GM12878 (cell line): Measurements from ENCODE around the gene DIS3L2. TPM values are rescaled to one million over a fixed set of nuclear protein-coding genes. Genes with fewer than 3 reads are reported as not detected.

ENCODE experiments used
- ATAC-seq: fragments of 200-7000 bp; cut with Tn5 transposase; 3 replicates; pipeline ENCODE4 v1.9.1; 2020; ENCODE audit warnings: mild to moderate bottlenecking, moderate library complexity
- BruUV-seq: library from RNA; stranded (reverse); fragments of 400-500 nt; replicated peaks from 2 replicates; lab custom pipeline; 2021; lab: Mats Ljungman, UMichigan
- CTCF ChIA-PET: fragments of 300-600 bp; sonication (Branson Sonifier 250); formaldehyde crosslinking; extraction: SDS; loops from one replicate; lab custom pipeline; 2021; ENCODE audit warnings: inconsistent platforms; lab: Yijun Ruan, JAX
- POLR2A ChIA-PET: fragments of 350-600 bp; formaldehyde crosslinking; extraction: SDS; loops from one replicate; lab custom pipeline; 2021; ENCODE audit warnings: inconsistent platforms; lab: Charles Lee
- RAD21 ChIA-PET: fragments of 300-600 bp; sonication (Branson Sonifier 250); formaldehyde crosslinking; loops from one replicate; lab custom pipeline; 2023; ENCODE audit warnings: antibody characterized with exemption; ENCODE audit not compliant: unreplicated experiment; lab: Charles Lee
- SMC1A ChIA-PET: fragments of 300-600 bp; sonication (Branson Sonifier 250); formaldehyde crosslinking; loops from one replicate; lab custom pipeline; 2023; ENCODE audit not compliant: unreplicated experiment, uncharacterized antibody; lab: Charles Lee
- DNase-seq: peaks from one replicate; pipeline ENCODE4 v3.0.0-alpha.2; 2011; ENCODE audit warnings: low read depth, low spot score
- FAIRE-seq: peaks from 3 replicates; lab custom pipeline; 2011; peaks lifted over from hg19 to GRCh38; lab: Jason Lieb, UNC
- H2AFZ ChIP-seq: 2 replicates; pipeline ENCODE4 v1.6.0; 2011; ENCODE audit warnings: low read depth, low read length, control low read depth; ENCODE audit not compliant: control insufficient read depth
- H3K27ac ChIP-seq: 2 replicates; pipeline ENCODE4 v1.5.1; 2011; ENCODE audit warnings: control low read depth; ENCODE audit not compliant: control insufficient read depth, insufficient read depth
- H3K27me3 ChIP-seq, 2 experiments: replicated peaks in 1 of 2; 2 replicates each; pipeline versions ENCODE4 v1.6.0 to v1.6.1; 2011; ENCODE audit warnings: low read length in 1 of 2; ENCODE audit not compliant: control insufficient read depth in 2 of 2, insufficient read depth in 2 of 2
- H3K36me3 ChIP-seq, 2 experiments: 2 replicates each; pipeline ENCODE4 v1.5.1; 2011; ENCODE audit warnings: low read length in 1 of 2; ENCODE audit not compliant: control insufficient read depth in 2 of 2, insufficient read depth in 2 of 2
- H3K4me1 ChIP-seq: 2 replicates; pipeline ENCODE4 v1.6.1; 2011; ENCODE audit warnings: mild to moderate bottlenecking, low read length, moderate library complexity, mixed read lengths; ENCODE audit not compliant: control insufficient read depth, insufficient read depth
- H3K4me2 ChIP-seq: 2 replicates; pipeline ENCODE4 v1.6.0; 2011; ENCODE audit warnings: control low read depth; ENCODE audit not compliant: control insufficient read depth, insufficient read depth
- H3K4me3 ChIP-seq: fragments of 200-600 bp; sonication (generic); 2 replicates; pipeline ENCODE4 v1.5.1; 2016
- H3K79me2 ChIP-seq: 2 replicates; pipeline ENCODE4 v1.6.0; 2011; ENCODE audit warnings: low read length; ENCODE audit not compliant: control insufficient read depth, insufficient read depth
- H3K9ac ChIP-seq: 2 replicates; pipeline ENCODE4 v1.8.0; 2011; ENCODE audit warnings: low read length, control low read depth, mixed read lengths; ENCODE audit not compliant: control insufficient read depth, insufficient read depth
- H3K9me3 ChIP-seq: replicated peaks from 3 replicates; pipeline ENCODE4 v1.5.1; 2011; ENCODE audit warnings: mild to moderate bottlenecking, low read length; ENCODE audit not compliant: control insufficient read depth, insufficient read depth
- H4K20me1 ChIP-seq: 2 replicates; pipeline ENCODE4 v1.6.0; 2011; ENCODE audit not compliant: control insufficient read depth, insufficient read depth
- BCL3 ChIP-seq: IDR thresholded peaks from 2 replicates; pipeline ENCODE4 v1.6.1; 2011; ENCODE audit warnings: borderline replicate concordance, low read depth, mild to moderate bottlenecking, moderate library complexity, low read length; ENCODE audit not compliant: insufficient read depth, poor library complexity, severe bottlenecking
- CEBPZ ChIP-seq: fragments of 150-350 bp; IDR thresholded peaks from 2 replicates; pipeline ENCODE4 v1.6.1; 2016; ENCODE audit warnings: low read depth, low read length
- CHD1 ChIP-seq: IDR thresholded peaks from 2 replicates; pipeline ENCODE4 v1.6.1; 2012; ENCODE audit warnings: low read depth, low read length, improper control_type of control experiment
- ESRRA ChIP-seq: IDR thresholded peaks from 2 replicates; pipeline ENCODE4 v1.6.1; 2012; ENCODE audit warnings: mild to moderate bottlenecking, low read length, improper control_type of control experiment
- EZH2 ChIP-seq: IDR thresholded peaks from 2 replicates; pipeline ENCODE4 v1.6.1; 2012; ENCODE audit warnings: low read depth, mild to moderate bottlenecking, control low read depth, inconsistent platforms, low read length, borderline replicate concordance; ENCODE audit not compliant: control insufficient read depth
- IKZF1 ChIP-seq: fragments of 450-650 bp; conservative IDR thresholded peaks from 2 replicates; pipeline ENCODE4 v1.6.1; 2017; ENCODE audit warnings: antibody characterized with exemption, mild to moderate bottlenecking
- IKZF2 ChIP-seq, 2 experiments: fragments of 450-650 bp; IDR thresholded peaks; 2 replicates each; pipeline ENCODE4 v1.6.1; 2017; ENCODE audit warnings: mild to moderate bottlenecking in 2 of 2, moderate library complexity in 2 of 2
- KAT2A ChIP-seq: conservative IDR thresholded peaks from 2 replicates; pipeline ENCODE4 v1.6.1; 2011; ENCODE audit warnings: low read depth, low read length; ENCODE audit not compliant: control insufficient read depth
- MEF2A ChIP-seq: IDR thresholded peaks from 2 replicates; pipeline ENCODE4 v1.6.1; 2011; ENCODE audit warnings: low read depth, mild to moderate bottlenecking, low read length, moderate library complexity; ENCODE audit not compliant: insufficient read depth
- NKRF ChIP-seq: fragments of 450-650 bp; conservative IDR thresholded peaks from 2 replicates; pipeline ENCODE4 v1.6.1; 2017; ENCODE audit warnings: mild to moderate bottlenecking, moderate library complexity
- PRDM15 ChIP-seq: fragments of 450-650 bp; formaldehyde crosslinking; IDR thresholded peaks from 2 replicates; pipeline ENCODE4 v1.4.0; 2020; ENCODE audit warnings: mild to moderate bottlenecking, moderate library complexity
- RCOR1 ChIP-seq: conservative IDR thresholded peaks from 2 replicates; pipeline ENCODE4 v1.6.1; 2012; ENCODE audit warnings: low read depth, low read length, improper control_type of control experiment
- SUZ12 ChIP-seq: fragments of 200-600 bp; sonication (generic); IDR thresholded peaks from one replicate; pipeline ENCODE4 v1.6.1; 2018; ENCODE audit warnings: antibody characterized with exemption, mild to moderate bottlenecking; ENCODE audit not compliant: unreplicated experiment
- ZNF207 ChIP-seq: fragments of 450-650 bp; IDR thresholded peaks from 2 replicates; pipeline ENCODE4 v1.6.1; 2014; ENCODE audit warnings: antibody characterized with exemption, mild to moderate bottlenecking, borderline replicate concordance
- WGBS: methylation state at CpG from one replicate; pipeline ENCODE4 v1.1.6; 2016; ENCODE audit warnings: low lambda C conversion rate; ENCODE audit not compliant: insufficient replicate concordance, insufficient coverage; ENCODE audit errors: missing lambda C conversion rate; 5-methylcytosine and 5-hydroxymethylcytosine counted together
- in situ Hi-C: fragments of 300-500 bp; cut with MboI; formaldehyde crosslinking; loops from 9 replicates; pipeline ENCODE4 v1.14.3; 2018; ENCODE audit warnings: mixed read lengths
- intact Hi-C: fragments of 100-400 bp; cut with micrococcal nuclease; formaldehyde crosslinking; loops from one replicate; pipeline ENCODE4 v1.14.2; 2022; ENCODE audit not compliant: unreplicated experiment
- polyA plus RNA-seq, 11 experiments: library from polyadenylated mRNA; depleted of rRNA in 4 of 11; unstranded in 6 of 11; stranded (reverse) in 5 of 11; fragments of >200 nt; fragmentation: Nextera tagmentation in 4 of 11; fragmentation: Illumina TruSeq in 1 of 11; extraction: Ambion mirVana in 4 of 11; extraction: Trizol in 1 of 11; gene quantifications; 1 replicate in 1 of 11; 2 replicates in 10 of 11; pipeline versions ENCODE4 v1.2.1 to v1.2.3, GENCODE V29; 2011 to 2016; ENCODE audit warnings: inconsistent platforms in 2 of 11, missing spikeins in 2 of 11, low read depth in 1 of 11
- total RNA-seq, 4 experiments: library from RNA; depleted of rRNA in 3 of 4; stranded (reverse); fragments of >200 nt in 3 of 4; fragmentation: Illumina TruSeq in 1 of 4; extraction: Trizol in 1 of 4; gene quantifications; 2 replicates each; pipeline versions ENCODE4 v1.2.1 to v1.2.3, GENCODE V29; 2013 to 2021

DIS3L2 gene
- total and polyA plus RNA-seq, 10 of the 15 experiments (the other 5 are each of a cell fraction or from before 2014, with no cell fraction given): 3.5 to 27.1 (median 16.0) TPM

GRCh38 chr2:231970461-231970860 lies 8.9 kb downstream of the DIS3L2 start:
- peaks cover 0 to 3% of the 10 kb centered on the region in 2 experiments; a peak in 1 of 4 replicates for H3K36me3 ChIP-seq
- in situ Hi-C loops (no loop called here), intact Hi-C loops (no loop called here)
- no peaks in the 10 kb centered on the region for H4K20me1 ChIP-seq
- ChIA-PET SMC1A (no interaction called here), CTCF (no interaction called here), POLR2A (no interaction called here), RAD21 (no interaction called here)
- FAIRE-seq: no peak
- H3K27me3 ChIP-seq: no peaks in the 10 kb centered on the region
- peaks cover 2% of the 10 kb centered on the region for H3K79me2 ChIP-seq
- no peak overlapping the region for H3K27ac ChIP-seq
- no peaks in the 10 kb centered on the region for H3K4me1 ChIP-seq
- ATAC-seq: no peak
- H3K4me2 ChIP-seq: no peak overlapping the region
- BruUV-seq: no TSS peak
- H3K9me3 ChIP-seq: peaks cover 9% of the 10 kb centered on the region
- H3K4me3 ChIP-seq: no peak overlapping the region
- DNase-seq: no peak
- H2AFZ ChIP-seq: no peak overlapping the region
- WGBS: 100% methylated on average over 3 of the region's 3 CpGs
- H3K9ac ChIP-seq: no peak overlapping the region
- TF ChIP-seq PRDM15 (no peak), CHD1 (no peak), SUZ12 (no peak), NKRF (no peak), IKZF2 (IDR thresholded peaks at IDR 0.05) (no peak), KAT2A (no peak), MEF2A (no peak), RCOR1 (no peak), CEBPZ (no peak), BCL3 (no peak), IKZF1 (no peak), EZH2 (no peak), ESRRA (no peak), ZNF207 (no peak)
